K562 (cell line): Measurements from ENCODE around the gene MUCL3. TPM values are rescaled to one million over a fixed set of nuclear protein-coding genes. Genes with fewer than 3 reads are reported as not detected.

Experiments used
- ARID1B ChIP-seq: fragments of 450-650 bp; IDR thresholded peaks from 2 replicates; pipeline ENCODE4 v1.6.1; 2016; ENCODE audit warnings: antibody characterized with exemption, mild to moderate bottlenecking, inconsistent platforms
- ARID2 ChIP-seq: fragments of 450-650 bp; IDR thresholded peaks from 2 replicates; pipeline ENCODE4 v1.6.1; 2017; ENCODE audit warnings: antibody characterized with exemption, mild to moderate bottlenecking
- CBFA2T2 ChIP-seq: fragments of 450-650 bp; conservative IDR thresholded peaks from 2 replicates; pipeline ENCODE4 v1.6.1; 2017; ENCODE audit warnings: mild to moderate bottlenecking
- CBFA2T3 ChIP-seq: fragments of 450-650 bp; IDR thresholded peaks from 2 replicates; pipeline ENCODE4 v1.6.1; 2017
- CCNT2 ChIP-seq: IDR thresholded peaks from 2 replicates; pipeline ENCODE4 v1.6.1; 2011; ENCODE audit warnings: borderline replicate concordance, low read depth, mild to moderate bottlenecking, moderate library complexity, mixed read lengths, low read length; ENCODE audit not compliant: insufficient read length; ENCODE audit errors: extremely low read depth
- ESRRA ChIP-seq: fragments of 450-650 bp; IDR thresholded peaks from 2 replicates; pipeline ENCODE4 v1.6.1; 2014; ENCODE audit warnings: low read depth, mild to moderate bottlenecking, moderate library complexity, borderline replicate concordance
- KDM1A ChIP-seq, 2 experiments: fragments of 450-650 bp; IDR thresholded peaks; 2 replicates each; pipeline ENCODE4 v1.6.1; 2016; ENCODE audit warnings: mild to moderate bottlenecking in 2 of 2
- KLF6 ChIP-seq: fragments of 250-450 bp; sonication (Bioruptor Pico); IDR thresholded peaks from 2 replicates; pipeline ENCODE4 v1.4.0; 2020; ENCODE audit warnings: mild to moderate bottlenecking, moderate library complexity, borderline replicate concordance
- MCM7 ChIP-seq, 2 experiments: fragments of 450-650 bp; IDR thresholded peaks; 2 replicates each; pipeline ENCODE4 v1.6.1; 2016 to 2018
- NFRKB ChIP-seq: fragments of 450-650 bp; IDR thresholded peaks from 2 replicates; pipeline ENCODE4 v1.6.1; 2016; ENCODE audit warnings: low read depth
- NONO ChIP-seq, 2 experiments: fragments of 200-400 bp in 1 of 2; fragments of 450-650 bp in 1 of 2; formaldehyde crosslinking in 1 of 2; IDR thresholded peaks; 2 replicates each; pipeline ENCODE4 v1.6.1; 2017; ENCODE audit warnings: low read depth in 2 of 2, mild to moderate bottlenecking in 2 of 2, moderate library complexity in 2 of 2, low read length in 1 of 2
- PHF8 ChIP-seq: fragments of 200-600 bp; sonication (generic); IDR thresholded peaks from 2 replicates; pipeline ENCODE4 v1.6.1; 2012; ENCODE audit warnings: mixed run types, mild to moderate bottlenecking, inconsistent platforms, low read length, moderate library complexity, borderline replicate concordance
- PKNOX1 ChIP-seq: fragments of 450-650 bp; IDR thresholded peaks from 2 replicates; pipeline ENCODE4 v1.6.1; 2016
- POLR2A ChIP-seq: fragments of 450-650 bp; conservative IDR thresholded peaks from 2 replicates; pipeline ENCODE4 v1.6.1; 2016
- POU5F1 ChIP-seq: fragments of 150-350 bp; IDR thresholded peaks from 2 replicates; pipeline ENCODE4 v1.6.1; 2014; ENCODE audit warnings: borderline replicate concordance, low read length, low read depth, mild to moderate bottlenecking; ENCODE audit not compliant: partially characterized antibody
- RB1 ChIP-seq: fragments of 450-650 bp; IDR thresholded peaks from 2 replicates; pipeline ENCODE4 v1.6.1; 2017; ENCODE audit warnings: low read depth, mild to moderate bottlenecking
- RBM22 ChIP-seq: fragments of 200-400 bp; formaldehyde crosslinking; IDR thresholded peaks from 2 replicates; pipeline ENCODE4 v1.6.1; 2018; ENCODE audit warnings: low read length, low read depth; ENCODE audit not compliant: poor library complexity, severe bottlenecking
- VEZF1 ChIP-seq: fragments of 200-800 bp; sonication (Bioruptor generic); IDR thresholded peaks from 2 replicates; pipeline ENCODE4 v1.6.1; 2017; ENCODE audit warnings: missing genetic modification characterization, missing compliant biosample characterization
- ZC3H4 ChIP-seq: sonication (generic); formaldehyde crosslinking; IDR thresholded peaks from 2 replicates; pipeline ENCODE4 v1.9.0; 2021; ENCODE audit warnings: missing genetic modification reagents, borderline replicate concordance
- ZNF644 ChIP-seq: fragments of 200-800 bp; sonication (Bioruptor generic); IDR thresholded peaks from 2 replicates; pipeline ENCODE4 v1.6.1; 2016; ENCODE audit warnings: low read depth, missing genetic modification characterization, missing compliant biosample characterization
- ZNF668 ChIP-seq: fragments of 250-450 bp; sonication (Bioruptor Pico); IDR thresholded peaks from 2 replicates; pipeline ENCODE4 v1.8.0; 2022; ENCODE audit warnings: mild to moderate bottlenecking, inconsistent platforms
- polyA plus RNA-seq, 8 experiments: library from polyadenylated mRNA; depleted of rRNA in 4 of 8; stranded (reverse) in 5 of 8; unstranded in 3 of 8; fragments of >200 nt; fragmentation: Nextera tagmentation in 2 of 8; fragmentation: Illumina TruSeq in 1 of 8; extraction: Ambion mirVana in 2 of 8; extraction: Trizol in 1 of 8; gene quantifications; 2 replicates each; pipeline versions ENCODE4 v1.2.1 to v1.2.3, GENCODE V29; 2011 to 2014; ENCODE audit warnings: inconsistent platforms in 1 of 8, missing spikeins in 1 of 8
- total RNA-seq, 7 experiments: library from RNA; depleted of rRNA in 6 of 7; stranded (reverse); fragments of >200 nt in 6 of 7; fragmentation: Illumina TruSeq in 2 of 7; extraction: Trizol in 2 of 7; gene quantifications; 2 replicates each; pipeline versions ENCODE4 v1.2.1 to v1.2.3, GENCODE V29; 2011 to 2021; ENCODE audit warnings: low replicate concordance in 1 of 7
- TF ChIP-seq, protein P1 (sequence below): fragments of 250-450 bp; sonication (Bioruptor Pico); IDR thresholded peaks from 2 replicates; pipeline ENCODE4 v1.5.0; 2021
- TF ChIP-seq, protein P2 (sequence below): IDR thresholded peaks from 3 replicates; pipeline ENCODE4 v1.6.1; 2011; ENCODE audit warnings: borderline replicate concordance, mild to moderate bottlenecking, moderate library complexity; ENCODE audit not compliant: insufficient read length; ENCODE audit errors: extremely low read depth

Gene MUCL3
- total and polyA plus RNA-seq, 9 of the 15 experiments (the other 6 are each of a cell fraction or from before 2014, with no cell fraction given): 0.07 TPM; not detected in 8

DNA sequence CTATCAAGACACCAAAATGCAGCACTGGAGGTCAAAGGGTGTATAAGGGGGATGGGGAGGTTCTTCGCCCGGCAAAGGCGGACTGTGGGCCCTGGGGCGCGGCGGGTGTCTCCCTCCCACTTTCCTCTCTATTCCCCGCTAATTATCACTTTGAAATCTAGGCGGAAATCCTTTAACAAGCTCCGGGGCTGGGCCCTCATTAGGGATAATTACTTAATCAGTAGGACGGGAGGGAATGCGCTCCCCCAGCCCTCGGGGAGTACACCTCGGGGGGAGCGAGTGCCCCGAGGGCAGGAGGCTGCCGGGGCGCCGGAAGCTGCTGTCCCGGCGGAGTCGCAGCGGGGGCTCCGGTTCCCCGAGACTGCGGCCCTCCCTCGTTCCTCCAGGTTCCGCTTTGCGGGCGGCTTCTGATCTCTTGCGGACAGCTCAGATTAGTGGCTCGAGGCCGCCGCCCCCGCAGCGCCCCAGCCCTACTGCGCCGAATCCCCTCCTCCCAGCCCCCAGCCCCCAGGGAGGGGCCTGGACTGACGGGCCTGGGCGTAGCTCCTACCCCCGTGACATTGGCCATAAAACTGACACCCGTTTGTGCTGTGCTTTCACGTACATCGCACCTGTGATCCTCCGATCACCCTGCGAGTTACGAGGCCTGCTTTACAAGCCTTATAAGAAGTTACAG lies 14.7 kb downstream of the MUCL3 start (continued):
- TF ChIP-seq ARID1B (peak; percentile 79), ZNF644 (0 out of 2 replicates have a peak, but pooled peaks have one; percentile 60), MCM7 (IDR thresholded peaks at IDR 0.05) (no peak), ZC3H4 (no peak), POU5F1 (no peak), ZNF668 (CRISPR knock-in tag) (no peak), CCNT2 (peak; percentile 96), KDM1A (IDR thresholded peaks at IDR 0.05) (peak; percentile 82 to 83), POLR2A (peak; percentile 74), CBFA2T2 (peak; percentile 29; the same call in 1 of the 2 replicates), NONO (IDR thresholded peaks at IDR 0.05; ENCODE audit: low read depth in 2 of 2, low read length in 1 of 2) (peak in 1 of 2 experiments; percentile 86; a peak in 2 of 4 replicates), RB1 (peak; percentile 89), CBFA2T3 (peak; percentile 65), ARID2 (no peak), PKNOX1 (peak; percentile 87), NFRKB (no peak), VEZF1 (CRISPR knock-in tag) (peak; percentile 97), ESRRA (peak; percentile 89; the same call in 1 of the 2 replicates), RBM22 (peak; percentile 48), KLF6 (CRISPR knock-in tag) (no peak), PHF8 (peak; percentile 61)
- TF ChIP-seq, protein P1, sequence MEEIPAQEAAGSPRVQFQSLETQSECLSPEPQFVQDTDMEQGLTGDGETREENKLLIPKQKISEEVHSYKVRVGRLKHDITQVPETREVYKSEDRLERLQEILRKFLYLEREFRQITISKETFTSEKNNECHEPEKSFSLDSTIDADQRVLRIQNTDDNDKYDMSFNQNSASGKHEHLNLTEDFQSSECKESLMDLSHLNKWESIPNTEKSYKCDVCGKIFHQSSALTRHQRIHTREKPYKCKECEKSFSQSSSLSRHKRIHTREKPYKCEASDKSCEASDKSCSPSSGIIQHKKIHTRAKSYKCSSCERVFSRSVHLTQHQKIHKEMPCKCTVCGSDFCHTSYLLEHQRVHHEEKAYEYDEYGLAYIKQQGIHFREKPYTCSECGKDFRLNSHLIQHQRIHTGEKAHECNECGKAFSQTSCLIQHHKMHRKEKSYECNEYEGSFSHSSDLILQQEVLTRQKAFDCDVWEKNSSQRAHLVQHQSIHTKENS (CRISPR knock-in tag): no peak
- TF ChIP-seq, protein P2, sequence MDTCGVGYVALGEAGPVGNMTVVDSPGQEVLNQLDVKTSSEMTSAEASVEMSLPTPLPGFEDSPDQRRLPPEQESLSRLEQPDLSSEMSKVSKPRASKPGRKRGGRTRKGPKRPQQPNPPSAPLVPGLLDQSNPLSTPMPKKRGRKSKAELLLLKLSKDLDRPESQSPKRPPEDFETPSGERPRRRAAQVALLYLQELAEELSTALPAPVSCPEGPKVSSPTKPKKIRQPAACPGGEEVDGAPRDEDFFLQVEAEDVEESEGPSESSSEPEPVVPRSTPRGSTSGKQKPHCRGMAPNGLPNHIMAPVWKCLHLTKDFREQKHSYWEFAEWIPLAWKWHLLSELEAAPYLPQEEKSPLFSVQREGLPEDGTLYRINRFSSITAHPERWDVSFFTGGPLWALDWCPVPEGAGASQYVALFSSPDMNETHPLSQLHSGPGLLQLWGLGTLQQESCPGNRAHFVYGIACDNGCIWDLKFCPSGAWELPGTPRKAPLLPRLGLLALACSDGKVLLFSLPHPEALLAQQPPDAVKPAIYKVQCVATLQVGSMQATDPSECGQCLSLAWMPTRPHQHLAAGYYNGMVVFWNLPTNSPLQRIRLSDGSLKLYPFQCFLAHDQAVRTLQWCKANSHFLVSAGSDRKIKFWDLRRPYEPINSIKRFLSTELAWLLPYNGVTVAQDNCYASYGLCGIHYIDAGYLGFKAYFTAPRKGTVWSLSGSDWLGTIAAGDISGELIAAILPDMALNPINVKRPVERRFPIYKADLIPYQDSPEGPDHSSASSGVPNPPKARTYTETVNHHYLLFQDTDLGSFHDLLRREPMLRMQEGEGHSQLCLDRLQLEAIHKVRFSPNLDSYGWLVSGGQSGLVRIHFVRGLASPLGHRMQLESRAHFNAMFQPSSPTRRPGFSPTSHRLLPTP: no peak
